ENCODE data around the gene USH1C. TPM values are rescaled to one million over a fixed set of nuclear protein-coding genes. Genes with fewer than 3 reads are reported as not detected.

USH1C gene
- total RNA-seq, 3 donors from 2014 or later: 81.7 to 229 (median 141) TPM

- intact Hi-C loops (cut with DNase I, micrococcal nuclease): no loop called here
These were observed 10.3 kb upstream of the USH1C start for GRCh38 chr11:17554487-17554886.

GRCh38 chr11:17553249-17553546 is 9.0 kb upstream of the USH1C start:
- Histone ChIP-seq H3K4me1 (ENCODE audit: low read depth) (no peaks in the 10 kb centered on the region), H3K36me3 (ENCODE audit: low read depth) (no peaks in the 10 kb centered on the region), H3K4me3 (no peak overlapping the region), H3K9me3 (no peaks in the 10 kb centered on the region)
- intact Hi-C loops (cut with DNase I, micrococcal nuclease): no loop called here
- TF ChIP-seq CTCF (IDR thresholded peaks at IDR 0.05): no peak
- DNase-seq (no peak), ATAC-seq (no peak)

More at GRCh38 chr11:17554487-17554886, 10.3 kb upstream of the USH1C start:
- no peaks in the 10 kb centered on the region for H3K9me3 ChIP-seq
- DNase-seq (no peak), ATAC-seq (no peak)
- H3K4me1 ChIP-seq (ENCODE audit: low read depth): no peaks in the 10 kb centered on the region
- TF ChIP-seq CTCF (IDR thresholded peaks at IDR 0.05): no peak
- no peaks in the 10 kb centered on the region for H3K36me3 ChIP-seq (ENCODE audit: low read depth)
- no peak overlapping the region for H3K4me3 ChIP-seq

- no peak for DNase-seq
- intact Hi-C loops (cut with DNase I, micrococcal nuclease): no loop called here
- H3K4me3 ChIP-seq: no peak overlapping the region
- peak; percentile 31 for ATAC-seq
- H3K4me1 ChIP-seq (ENCODE audit: low read depth): no peaks in the 10 kb centered on the region
- TF ChIP-seq CTCF (IDR thresholded peaks at IDR 0.05): no peak
- no peaks in the 10 kb centered on the region for H3K36me3 ChIP-seq (ENCODE audit: low read depth)
- H3K9me3 ChIP-seq: no peaks in the 10 kb centered on the region
These were observed 8.4 kb upstream of the USH1C start for GRCh38 chr11:17552392-17553248.

GRCh38 chr11:17552041-17552355 is 7.8 kb upstream of the USH1C start:
- no peak for TF ChIP-seq CTCF (IDR thresholded peaks at IDR 0.05)
- no peaks in the 10 kb centered on the region for H3K4me1 ChIP-seq (ENCODE audit: low read depth)
- ATAC-seq (no peak), DNase-seq (no peak)
- no peak overlapping the region for H3K4me3 ChIP-seq
- intact Hi-C loops (cut with DNase I, micrococcal nuclease): no loop called here
- no peaks in the 10 kb centered on the region for H3K9me3 ChIP-seq
- no peaks in the 10 kb centered on the region for H3K36me3 ChIP-seq (ENCODE audit: low read depth)

GRCh38 chr11:17551347-17552040 is 7.3 kb upstream of the USH1C start:
- ATAC-seq (no peak), DNase-seq (no peak)
- no peak for TF ChIP-seq CTCF (IDR thresholded peaks at IDR 0.05)
- H3K9me3 ChIP-seq: no peaks in the 10 kb centered on the region
- no peaks in the 10 kb centered on the region for H3K36me3 ChIP-seq (ENCODE audit: low read depth)
- no peak overlapping the region for H3K4me3 ChIP-seq
- intact Hi-C loops (cut with DNase I, micrococcal nuclease): no loop called here
- H3K4me1 ChIP-seq (ENCODE audit: low read depth): no peaks in the 10 kb centered on the region
